NCI-H446 (cell line): ENCODE results near the gene UNC5C.

Source experiments
- DNase-seq, 2 experiments: peaks; one replicate each; lab custom pipeline; 2025; lab: John Stamatoyannopoulos, UW

Gene UNC5C

GRCh38 chr4:95546866-95547714 lies 1.7 kb downstream of the UNC5C start:
- no peak for DNase-seq

GRCh38 chr4:95546221-95546620 lies 2.6 kb downstream of the UNC5C start:
- no peak for DNase-seq

GRCh38 chr4:95545546-95545945 lies 3.2 kb downstream of the UNC5C start:
- DNase-seq = no peak

- peak in 1 of 2 experiments; percentile 16 for DNase-seq
These were observed 4.4 kb downstream of the UNC5C start for GRCh38 chr4:95544113-95545103.

GRCh38 chr4:95541889-95542607 lies 6.7 kb downstream of the UNC5C start:
- DNase-seq = no peak

- DNase-seq = no peak
These were observed 7.7 kb downstream of the UNC5C start for GRCh38 chr4:95541094-95541493.

GRCh38 chr4:95540227-95540626 lies 8.5 kb downstream of the UNC5C start:
- no peak for DNase-seq

- DNase-seq = no peak
These were observed 9.7 kb downstream of the UNC5C start for GRCh38 chr4:95539106-95539505.

GRCh38 chr4:95537863-95538488 lies 10.8 kb downstream of the UNC5C start:
- no peak for DNase-seq

- DNase-seq = no peak
These were observed 11.6 kb downstream of the UNC5C start for GRCh38 chr4:95537191-95537590.

GRCh38 chr4:95536650-95537049 lies 12.1 kb downstream of the UNC5C start:
- DNase-seq = no peak

GRCh38 chr4:95535180-95535579 lies 13.6 kb downstream of the UNC5C start:
- no peak for DNase-seq

GRCh38 chr4:95534032-95534431 lies 14.7 kb downstream of the UNC5C start:
- no peak for DNase-seq

- DNase-seq = no peak
These were observed 15.5 kb downstream of the UNC5C start for GRCh38 chr4:95533254-95533653.

GRCh38 chr4:95532305-95532704 lies 16.5 kb downstream of the UNC5C start:
- DNase-seq = no peak

GRCh38 chr4:95531141-95531540 lies 17.6 kb downstream of the UNC5C start:
- DNase-seq = no peak

- DNase-seq = no peak
These were observed 18.8 kb downstream of the UNC5C start for GRCh38 chr4:95529946-95530345.

- no peak for DNase-seq
These were observed 20.3 kb downstream of the UNC5C start for GRCh38 chr4:95528388-95528948.

GRCh38 chr4:95526075-95526474 lies 22.7 kb downstream of the UNC5C start:
- DNase-seq = no peak

- no peak for DNase-seq
These were observed 24.0 kb downstream of the UNC5C start for GRCh38 chr4:95524729-95525128.

GRCh38 chr4:95524184-95524583 lies 24.6 kb downstream of the UNC5C start:
- DNase-seq = no peak
